ENCODE results near the gene KNSTRN. TPM values are rescaled to one million over a fixed set of nuclear protein-coding genes. Genes with fewer than 3 reads are reported as not detected.
A peak's percentile ranks its signal among the peaks of the same experiment; 100 is the strongest.

KNSTRN gene
- total and polyA plus RNA-seq, 2 of the 4 experiments (the other 2 are of a cell fraction) = 33.1 to 73.5 TPM

DNA sequence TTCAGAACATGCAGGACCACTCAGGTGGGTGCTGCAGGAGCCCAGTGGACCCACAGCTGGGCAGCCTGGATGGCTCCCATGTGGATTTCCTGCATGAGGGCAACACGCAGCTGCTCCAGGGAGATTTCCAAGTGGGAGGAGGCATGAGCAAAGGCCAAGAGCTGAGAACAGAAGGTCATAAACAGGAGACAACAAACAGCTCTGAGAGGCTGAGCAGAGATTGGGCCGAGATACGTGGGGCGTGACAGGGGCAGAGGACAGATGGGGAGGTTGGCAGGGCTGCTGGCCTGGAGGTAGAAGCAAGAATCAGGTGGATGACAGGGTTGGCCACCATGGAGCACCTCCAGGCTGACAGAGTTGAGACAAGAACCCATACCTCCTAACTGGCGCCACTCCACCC is 28.8 kb upstream of the KNSTRN start:
- ChIA-PET CTCF (interaction anchor here (0.7 to 4.2 kb wide), 2 partner anchors 10 to 32 kb away, joined by 3 to 15 read pairs; no protein-coding TSS in a partner anchor), POLR2A (ENCODE audit: unreplicated experiment) (no interaction called here)
- in situ Hi-C loops (cut with MboI; ENCODE audit: low sequenced_read_pairs) = no loop called here
- H3K18ac ChIP-seq (ENCODE audit: low read depth, low read length) = no peak overlapping the region
- H2AK9ac ChIP-seq (replicated peaks; ENCODE audit: low read depth, low read length, poor library complexity) = peak overlapping the region; percentile 20
- H4K91ac ChIP-seq (ENCODE audit: insufficient read depth, low read depth, low read length) = no peak overlapping the region
- no peak overlapping the region for H3K56ac ChIP-seq (ENCODE audit: extremely low read depth, insufficient read depth, low read length)
- no peak for ATAC-seq (ENCODE audit: low read depth)
- no peak overlapping the region for H2AK5ac ChIP-seq (ENCODE audit: low read depth, low read length)
- H4K5ac ChIP-seq (ENCODE audit: low read depth, low read length) = no peak overlapping the region
- dilution Hi-C loops (cut with HindIII; ENCODE audit: low sequenced_read_pairs, unreplicated experiment) = no loop called here
- no peak overlapping the region for H3K4me3 ChIP-seq (ENCODE audit: insufficient read depth, low read depth, low read length)
- no peak overlapping the region for H2AFZ ChIP-seq (replicated peaks; ENCODE audit: low read length, poor library complexity)
- peaks cover 18% of the 10 kb centered on the region for H3K27me3 ChIP-seq (ENCODE audit: control insufficient read depth, insufficient read depth, low read length)
- H3K9me3 ChIP-seq (ENCODE audit: control insufficient read depth, insufficient read depth, low read length) = no peaks in the 10 kb centered on the region
- H3K4me1 ChIP-seq (ENCODE audit: control insufficient read depth, insufficient read depth, low read length) = peaks cover 5% of the 10 kb centered on the region; the same call in 1 of the 2 replicates
- H3K14ac ChIP-seq (replicated peaks; ENCODE audit: low read depth, low read length) = no peak overlapping the region
- H3K9me1 ChIP-seq (ENCODE audit: insufficient read depth, low read length) = no peaks in the 10 kb centered on the region
- 33% methylated on average over 1 of the region's 5 CpGs; no CpG with 5 or more reads in 1 of the 2 experiments for WGBS, 2 experiments (ENCODE audit: extremely low coverage in 2 of 2, insufficient read length in 1 of 2)
- no peaks in the 10 kb centered on the region for H4K20me1 ChIP-seq (ENCODE audit: insufficient read depth, low read length)
- H3K23ac ChIP-seq (ENCODE audit: low read depth, low read length) = no peak overlapping the region
- H2BK5ac ChIP-seq (ENCODE audit: low read depth, low read length, poor library complexity, severe bottlenecking) = no peak overlapping the region
- H3K27ac ChIP-seq (ENCODE audit: insufficient read depth, low read length) = no peak overlapping the region
- no peak overlapping the region for H2BK15ac ChIP-seq (ENCODE audit: low read depth, low read length)
- BruUV-seq (replicated peaks) = no TSS peak
- H2BK120ac ChIP-seq (ENCODE audit: low read depth, low read length) = no peak overlapping the region
- no peak overlapping the region for H4K8ac ChIP-seq (ENCODE audit: low read depth in 2 of 2, low read length in 2 of 2)
- TF ChIP-seq FOS (IDR thresholded peaks at IDR 0.05; ENCODE audit: low read depth, low read length) = no peak
- no peak for TF ChIP-seq POLR2A (IDR thresholded peaks at IDR 0.05; ENCODE audit: low read depth, low read length)
- TF ChIP-seq RAD21 (IDR thresholded peaks at IDR 0.05; ENCODE audit: low read length) = no peak
- no peak for TF ChIP-seq BHLHE40 (IDR thresholded peaks at IDR 0.05; ENCODE audit: low read depth, low read length)
- no peak for TF ChIP-seq CHD1 (IDR thresholded peaks at IDR 0.05; ENCODE audit: low read depth, low read length)
- no peak for TF ChIP-seq USF2 (IDR thresholded peaks at IDR 0.05; ENCODE audit: low read depth, low read length)
- TF ChIP-seq RCOR1 (IDR thresholded peaks at IDR 0.05; ENCODE audit: insufficient replicate concordance, low read length) = no peak
- no peak for TF ChIP-seq RFX5 (IDR thresholded peaks at IDR 0.05; ENCODE audit: low read depth, low read length)
- TF ChIP-seq MXI1 (IDR thresholded peaks at IDR 0.05; ENCODE audit: borderline replicate concordance, low read depth, low read length) = no peak
- no peak for TF ChIP-seq ELK1 (IDR thresholded peaks at IDR 0.05; ENCODE audit: borderline replicate concordance, low read depth, low read length)
- TF ChIP-seq CEBPB (IDR thresholded peaks at IDR 0.05; ENCODE audit: low read depth, low read length) = no peak
- TF ChIP-seq SMC3 (IDR thresholded peaks at IDR 0.05; ENCODE audit: low read depth, low read length) = no peak
- TF ChIP-seq MAZ (IDR thresholded peaks at IDR 0.05; ENCODE audit: borderline replicate concordance, low read depth, low read length) = no peak
- TF ChIP-seq CTCF (conservative IDR thresholded peaks at IDR 0.05; ENCODE audit: low read depth, low read length) = no peak
- TF ChIP-seq MAFK (IDR thresholded peaks at IDR 0.05; ENCODE audit: low read depth, low read length) = no peak
- no peak for TF ChIP-seq NFE2L2 (IDR thresholded peaks at IDR 0.05; ENCODE audit: low read depth, low read length)
- intact Hi-C loops (cut with micrococcal nuclease) = no loop called here
- H3K36me3 ChIP-seq (ENCODE audit: control insufficient read depth, insufficient read depth, low read length) = no peaks in the 10 kb centered on the region
- H3K9ac ChIP-seq (ENCODE audit: low read depth, low read length) = no peak overlapping the region
- no peak overlapping the region for H3K4me2 ChIP-seq (ENCODE audit: low read depth, low read length)
- H3K79me1 ChIP-seq (ENCODE audit: low read depth in 1 of 2, low read length in 2 of 2) = no peaks in the 10 kb centered on the region
- H3K4ac ChIP-seq (ENCODE audit: low read depth, low read length) = no peak overlapping the region
- no peak overlapping the region for H2BK20ac ChIP-seq (ENCODE audit: low read depth, low read length)
- no peak for DNase-seq
